HK-2 (cell line): ENCODE data around the gene SLC25A13.

Experiments used
- DNase-seq: peaks from one replicate; pipeline ENCODE4 v3.0.0-alpha.2; 2018; ENCODE audit not compliant: unreplicated experiment

The SLC25A13 gene

GRCh38 chr7:96203786-96204185 is 118.1 kb downstream of the SLC25A13 start:
- no peak for DNase-seq

DNA sequence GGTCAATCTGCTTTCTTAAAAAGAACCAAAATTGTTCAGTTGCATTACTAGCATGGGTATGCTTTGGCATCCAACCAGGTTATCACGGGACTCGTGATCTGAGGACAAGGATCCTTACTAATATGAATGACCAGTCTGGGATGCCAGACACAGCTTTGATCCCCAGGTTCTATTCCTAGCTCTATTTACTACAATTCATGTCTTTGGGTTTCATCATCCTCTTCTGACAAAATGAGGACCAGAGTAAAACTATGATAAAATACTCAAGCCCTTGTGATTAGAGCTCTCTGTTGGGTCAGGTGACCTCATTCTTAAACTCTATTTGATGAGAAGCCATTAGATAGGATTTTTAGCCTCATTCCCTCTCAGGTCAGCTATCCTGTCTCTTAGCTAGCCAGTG is 119.8 kb downstream of the SLC25A13 start:
- DNase-seq = no peak

DNA sequence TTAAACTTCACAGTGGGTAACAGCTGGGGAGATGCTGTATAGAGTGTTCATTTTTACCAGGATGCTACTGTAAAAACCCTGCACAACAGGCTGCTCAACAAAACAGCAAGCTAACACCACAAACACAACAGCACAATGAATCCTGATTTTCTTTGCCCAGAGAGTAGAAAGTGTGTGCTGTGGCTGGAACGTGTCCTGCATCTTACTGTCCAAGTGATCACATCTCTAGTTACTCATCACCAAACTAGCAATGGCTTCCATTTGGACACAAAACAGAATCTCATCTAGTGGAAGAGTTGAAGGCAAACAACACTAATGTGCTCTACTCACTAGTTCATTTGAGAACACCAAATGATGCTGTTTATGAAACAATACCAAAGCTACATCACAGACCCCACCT is 121.2 kb downstream of the SLC25A13 start:
- DNase-seq = no peak

DNA sequence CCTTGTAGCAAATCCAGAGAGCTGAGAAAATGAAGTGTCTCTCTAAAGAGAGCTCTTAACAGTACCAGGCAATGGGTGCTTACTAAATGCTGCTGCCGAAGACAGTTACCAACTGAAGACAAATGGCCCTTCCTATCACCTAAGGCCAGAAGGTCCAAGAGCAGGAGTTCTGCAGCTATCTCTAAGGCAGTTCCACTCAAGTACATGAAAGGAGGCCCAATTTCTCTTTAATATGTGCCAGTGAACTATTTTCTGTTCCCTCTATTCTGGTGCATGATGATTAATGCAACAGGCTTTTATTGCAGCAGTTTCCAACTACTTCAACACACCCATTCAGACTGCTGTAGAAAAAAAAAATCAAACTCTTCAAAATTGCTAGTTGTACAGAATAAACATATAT is 122.5 kb downstream of the SLC25A13 start:
- no peak for DNase-seq

DNA sequence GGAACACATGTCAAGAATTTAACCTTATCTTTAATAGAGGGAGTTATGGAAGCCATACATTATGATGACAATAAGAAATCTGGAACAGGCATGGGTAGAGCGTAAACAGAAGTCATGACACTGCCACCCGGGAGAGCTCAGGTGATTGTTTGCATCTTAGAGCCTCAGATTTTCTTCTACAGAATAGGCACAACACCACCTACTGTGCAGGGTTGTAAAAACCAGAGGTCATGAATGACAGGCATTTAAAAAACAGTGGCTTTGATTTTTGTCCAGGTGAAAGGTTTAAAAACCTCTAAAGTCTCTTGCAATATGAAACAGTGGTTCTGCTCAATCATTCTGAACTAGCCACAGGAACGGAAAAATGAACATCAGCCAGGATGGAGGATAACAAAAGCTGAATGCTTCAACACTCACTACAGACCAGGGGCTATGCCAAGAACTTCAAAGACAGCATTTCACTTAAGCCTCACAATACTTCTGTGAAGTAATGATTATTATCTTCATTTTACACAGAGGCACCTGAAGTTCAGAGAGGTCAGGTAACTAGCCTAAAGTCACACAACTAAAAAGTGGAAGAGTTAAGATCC is 123.8 kb downstream of the SLC25A13 start:
- DNase-seq = no peak

DNA sequence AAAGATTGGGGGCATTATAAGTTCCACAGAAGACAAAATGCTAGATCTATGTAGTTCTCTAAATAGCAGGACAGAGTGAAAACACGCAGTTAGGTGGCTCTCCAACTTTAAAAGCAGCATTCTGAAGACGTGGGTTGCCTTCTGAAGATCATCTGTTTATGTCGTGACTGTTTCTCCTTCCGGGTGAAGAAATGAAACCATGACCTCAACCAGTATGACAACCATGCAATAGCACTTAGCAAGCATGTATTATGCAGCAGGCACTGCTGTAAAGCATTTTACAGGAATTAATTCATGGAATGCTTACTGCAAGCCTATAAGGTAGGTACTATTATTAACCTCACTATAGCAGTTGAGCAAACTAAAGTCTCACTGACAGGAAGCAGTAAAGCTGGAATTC is 125.2 kb downstream of the SLC25A13 start:
- DNase-seq = no peak

DNA sequence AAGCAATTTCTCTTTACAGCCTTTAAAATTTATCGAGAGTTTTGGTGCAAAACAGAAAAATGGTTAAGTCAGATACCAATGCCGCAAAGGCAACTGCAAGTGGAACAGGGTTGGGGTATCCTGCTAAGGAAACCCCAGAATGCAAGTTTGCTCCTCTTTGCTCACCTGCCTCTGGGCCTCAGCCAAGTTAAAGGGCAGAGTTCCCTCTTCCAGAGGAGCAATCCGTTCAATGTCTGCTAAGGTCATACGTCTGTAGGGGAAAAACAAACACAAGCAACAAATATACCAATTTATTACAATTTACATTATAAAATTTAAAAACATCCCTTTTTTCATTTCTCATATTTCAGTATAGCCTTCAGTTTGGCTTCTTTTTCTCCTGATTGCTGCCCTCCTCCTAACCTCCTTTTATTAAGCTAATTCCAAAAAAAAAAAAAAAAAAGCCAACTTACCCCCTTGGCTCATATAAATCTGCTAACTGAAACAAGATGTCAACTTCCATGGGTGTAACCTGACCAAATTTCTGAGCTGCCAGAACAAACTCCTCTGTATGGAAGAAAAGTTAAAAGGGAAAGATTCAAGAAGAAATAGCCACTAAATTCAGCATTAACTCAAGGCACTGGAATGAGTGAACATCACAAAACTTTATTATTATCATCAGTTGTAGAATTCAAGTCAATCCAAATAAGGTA is 132.6 kb downstream of the SLC25A13 start:
- DNase-seq = no peak

DNA sequence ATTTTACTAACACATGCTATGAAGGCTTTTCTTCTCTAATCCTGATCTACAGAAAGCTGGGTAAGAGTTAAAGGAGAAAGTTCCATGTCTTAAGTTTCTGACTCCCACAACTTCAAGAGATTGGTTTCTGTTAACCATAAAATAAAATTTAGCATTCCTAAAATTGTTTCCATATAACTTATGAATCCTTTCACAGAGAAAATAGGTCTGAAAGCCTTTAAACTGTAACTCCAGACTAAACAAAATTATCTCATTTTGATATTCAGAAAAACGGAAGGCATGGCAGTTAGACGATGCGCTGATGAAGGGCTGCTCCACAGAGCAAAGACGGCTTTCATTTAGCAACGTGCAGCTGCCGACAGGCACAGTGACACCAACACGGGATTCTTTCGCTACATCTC is 133.3 kb downstream of the SLC25A13 start:
- DNase-seq = no peak

- DNase-seq = no peak
Observed at GRCh38 chr7:96188174-96188581, 133.7 kb downstream of the SLC25A13 start.

DNA sequence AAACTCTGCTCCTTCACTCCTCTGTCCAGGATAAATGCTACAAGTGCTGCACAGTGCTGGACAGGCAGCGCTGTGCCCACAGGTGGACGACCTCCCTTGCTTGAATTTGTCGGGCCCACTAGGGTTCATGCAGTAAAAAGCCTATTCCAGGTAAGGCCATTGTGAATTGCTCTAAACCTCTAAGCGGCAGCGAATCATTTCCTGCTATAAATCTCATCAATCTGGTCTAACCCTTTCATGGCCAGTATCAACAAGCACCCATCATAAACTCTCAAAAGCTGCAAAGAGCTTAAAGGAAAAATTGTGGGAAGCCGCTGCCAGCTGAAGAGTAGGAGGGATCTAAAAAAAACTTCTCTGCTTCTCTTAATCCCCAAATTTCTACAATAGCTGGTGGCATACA is 134.2 kb downstream of the SLC25A13 start:
- DNase-seq = no peak

GRCh38 chr7:96184783-96185182 is 137.1 kb downstream of the SLC25A13 start:
- DNase-seq = no peak

GRCh38 chr7:96183163-96183670 is 138.7 kb downstream of the SLC25A13 start:
- DNase-seq = no peak

DNA sequence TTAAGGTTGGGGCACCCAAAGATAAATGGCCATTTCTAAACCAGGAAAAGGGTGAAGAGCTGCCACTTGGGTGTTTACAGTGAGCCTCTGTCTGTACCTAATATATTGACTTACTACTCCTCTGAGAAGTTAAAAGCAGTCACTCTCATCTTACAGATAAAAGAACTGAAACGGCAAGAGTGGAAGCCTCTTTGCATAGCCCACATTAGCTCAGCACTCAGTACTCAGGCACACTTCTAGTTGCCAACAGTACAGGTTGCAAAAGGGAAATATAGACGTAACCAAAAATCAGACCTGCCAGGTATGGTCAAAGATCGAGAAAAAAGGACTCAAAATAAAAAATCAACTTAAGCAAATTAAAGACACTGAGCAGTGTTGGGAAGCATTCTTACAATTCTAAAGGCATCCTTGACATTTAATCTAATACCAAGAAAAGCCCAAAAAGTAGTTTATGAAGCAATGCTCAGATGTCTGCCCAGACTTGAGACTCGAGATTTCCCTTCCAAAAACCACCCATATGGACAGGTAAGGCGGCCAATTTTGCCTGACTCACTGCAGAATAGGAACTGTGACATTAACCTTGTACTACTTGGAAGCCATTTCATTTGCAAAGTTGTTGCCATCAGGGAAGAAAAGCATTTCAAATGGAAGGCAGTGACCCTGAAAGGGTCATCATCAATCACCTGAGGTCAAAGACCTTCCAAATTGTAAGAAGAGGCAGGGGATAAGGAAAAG is 139.3 kb downstream of the SLC25A13 start:
- DNase-seq = no peak

GRCh38 chr7:96181174-96181573 is 140.7 kb downstream of the SLC25A13 start:
- no peak for DNase-seq

- no peak for DNase-seq
Observed at GRCh38 chr7:96179837-96180236, 142.1 kb downstream of the SLC25A13 start.

- DNase-seq = no peak
Observed at GRCh38 chr7:96179341-96179740, 142.6 kb downstream of the SLC25A13 start.

DNA sequence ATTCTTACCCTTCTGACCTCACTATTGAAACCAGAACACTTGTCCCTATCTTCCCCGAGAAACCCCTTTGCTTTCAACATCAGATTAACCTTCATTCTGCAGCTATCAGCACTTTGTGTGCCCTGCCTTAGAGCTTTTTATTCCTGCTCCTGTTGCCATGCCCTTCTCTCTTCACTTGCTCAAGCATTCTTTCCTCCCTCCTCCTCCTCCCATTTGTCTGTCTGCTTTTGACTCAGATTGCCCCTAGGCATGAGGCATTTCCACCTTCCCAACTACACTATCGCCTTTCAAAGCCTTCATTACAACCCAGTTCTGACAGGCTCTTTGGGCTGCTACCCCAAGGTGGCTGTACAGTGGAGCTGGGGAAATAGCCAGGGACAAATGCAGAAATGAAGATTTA is 143.3 kb downstream of the SLC25A13 start:
- DNase-seq = no peak

GRCh38 chr7:96177353-96177752 is 144.5 kb downstream of the SLC25A13 start:
- DNase-seq = no peak

DNA sequence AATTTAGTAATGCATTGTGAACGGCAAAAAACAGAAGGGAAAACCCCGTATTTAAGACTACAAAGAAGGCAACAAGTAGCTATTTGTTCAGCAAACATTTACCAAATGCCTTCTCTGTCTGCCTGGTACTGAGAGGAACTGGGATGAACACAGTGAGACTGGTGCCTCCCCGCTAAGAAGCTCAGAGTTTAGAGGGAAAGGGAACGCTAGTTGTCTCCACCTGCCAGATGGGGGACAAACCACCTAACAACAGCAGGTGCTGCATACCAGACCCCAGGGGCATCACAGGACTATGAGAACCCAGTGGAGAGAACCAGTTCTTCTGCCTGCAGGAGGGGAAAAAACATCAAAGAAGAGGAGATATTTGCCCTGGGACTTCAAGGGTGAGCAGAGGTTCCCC is 147.1 kb downstream of the SLC25A13 start:
- DNase-seq = no peak

GRCh38 chr7:96173781-96174180 is 148.1 kb downstream of the SLC25A13 start:
- no peak for DNase-seq

- no peak for DNase-seq
Observed at GRCh38 chr7:96169439-96169838, 152.5 kb downstream of the SLC25A13 start.

GRCh38 chr7:96167424-96167823 is 154.5 kb downstream of the SLC25A13 start:
- no peak for DNase-seq

DNA sequence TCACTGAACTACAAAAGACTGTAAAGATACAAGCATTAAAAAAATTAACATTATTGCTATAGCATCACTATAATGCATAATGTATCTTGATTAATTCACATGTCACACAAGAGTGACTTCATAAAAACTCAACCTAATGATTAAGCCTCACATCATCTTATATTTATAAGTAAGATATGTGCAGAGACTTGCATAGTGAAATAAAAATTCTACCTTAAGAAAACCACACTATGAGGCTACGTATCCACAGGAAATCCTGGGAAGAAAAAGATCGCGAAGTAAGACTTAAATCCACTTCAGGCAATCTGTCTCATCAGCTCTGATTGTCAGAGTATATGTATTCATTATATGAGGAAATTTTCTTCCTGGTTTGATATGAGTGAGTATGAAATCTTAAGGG is 160.0 kb downstream of the SLC25A13 start:
- no peak for DNase-seq
